Trophoblast cell (in vitro differentiated cells and primary cell): ENCODE measurements around the gene NUDT9.

Experiments
- DNase-seq, 2 donors: peaks; one replicate each; pipeline ENCODE4 v3.0.0-alpha.2; 2016
- H2AFZ ChIP-seq: 2 replicates; pipeline ENCODE4 v1.6.1; 2013; ENCODE audit warnings: low read length, moderate library complexity, mild to moderate bottlenecking; ENCODE audit not compliant: insufficient read depth, poor library complexity
- H2AK5ac ChIP-seq: 2 replicates; pipeline ENCODE4 v1.6.1; 2013; ENCODE audit warnings: mild to moderate bottlenecking, low read length
- H2BK120ac ChIP-seq: 2 replicates; pipeline ENCODE4 v1.6.1; 2013; ENCODE audit warnings: low read length, mild to moderate bottlenecking, moderate library complexity; ENCODE audit not compliant: insufficient read depth, poor library complexity
- H2BK12ac ChIP-seq: 2 replicates; pipeline ENCODE4 v1.6.1; 2013; ENCODE audit warnings: mild to moderate bottlenecking, low read length, moderate library complexity
- H2BK5ac ChIP-seq: 2 replicates; pipeline ENCODE4 v1.6.1; 2013; ENCODE audit warnings: low read length, low read depth, moderate library complexity, mild to moderate bottlenecking; ENCODE audit not compliant: poor library complexity
- H3K14ac ChIP-seq: 2 replicates; pipeline ENCODE4 v1.6.1; 2013; ENCODE audit warnings: mild to moderate bottlenecking, low read length
- H3K18ac ChIP-seq: 2 replicates; pipeline ENCODE4 v1.6.1; 2013; ENCODE audit warnings: mild to moderate bottlenecking, low read length
- H3K23ac ChIP-seq: 2 replicates; pipeline ENCODE4 v1.6.1; 2013; ENCODE audit warnings: low read length
- H3K27ac ChIP-seq: 2 replicates; pipeline ENCODE4 v1.5.1; 2013; ENCODE audit warnings: low read depth, mild to moderate bottlenecking, inconsistent platforms, low read length, moderate library complexity
- H3K27me3 ChIP-seq: 2 replicates; pipeline ENCODE4 v1.6.1; 2013; ENCODE audit warnings: inconsistent platforms, mild to moderate bottlenecking, low read length, moderate library complexity; ENCODE audit not compliant: insufficient read depth
- H3K36me3 ChIP-seq, 2 experiments: 1 replicate in 1 of 2; 2 replicates in 1 of 2; pipeline ENCODE4 v1.6.1; 2013; ENCODE audit warnings: low read length in 2 of 2, mild to moderate bottlenecking in 2 of 2, moderate library complexity in 1 of 2; ENCODE audit not compliant: insufficient read depth in 2 of 2, control insufficient read depth in 1 of 2
- H3K4ac ChIP-seq: 2 replicates; pipeline ENCODE4 v1.6.1; 2013; ENCODE audit warnings: low read depth, mild to moderate bottlenecking, low read length, moderate library complexity
- H3K4me1 ChIP-seq, 2 experiments: 1 replicate in 1 of 2; 2 replicates in 1 of 2; pipeline ENCODE4 v1.6.1; 2013; ENCODE audit warnings: low read length in 2 of 2, mild to moderate bottlenecking in 2 of 2, moderate library complexity in 1 of 2; ENCODE audit not compliant: insufficient read depth in 2 of 2, control insufficient read depth in 1 of 2
- H3K4me2 ChIP-seq: 2 replicates; pipeline ENCODE4 v1.6.1; 2013; ENCODE audit warnings: inconsistent platforms, mild to moderate bottlenecking, low read length, moderate library complexity
- H3K4me3 ChIP-seq: 2 replicates; pipeline ENCODE4 v1.5.1; 2013; ENCODE audit warnings: mild to moderate bottlenecking, low read depth, low read length, inconsistent platforms
- H3K79me1 ChIP-seq: one replicate; pipeline ENCODE4 v1.6.1; 2013; ENCODE audit warnings: low read length
- H3K79me2 ChIP-seq: 2 replicates; pipeline ENCODE4 v1.6.1; 2013; ENCODE audit warnings: low read length, mild to moderate bottlenecking; ENCODE audit not compliant: control insufficient read depth, insufficient read depth, poor library complexity
- H3K9ac ChIP-seq: 2 replicates; pipeline ENCODE4 v1.6.1; 2013; ENCODE audit warnings: mild to moderate bottlenecking, low read length
- H3K9me3 ChIP-seq: 2 replicates; pipeline ENCODE4 v1.6.1; 2013; ENCODE audit warnings: low read depth, mild to moderate bottlenecking, control low read depth, inconsistent platforms, low read length; ENCODE audit not compliant: insufficient read depth
- H4K12ac ChIP-seq: 2 replicates; pipeline ENCODE4 v1.6.1; 2013; ENCODE audit warnings: low read depth, mild to moderate bottlenecking, low read length, moderate library complexity
- H4K8ac ChIP-seq: 2 replicates; pipeline ENCODE4 v1.6.1; 2013; ENCODE audit warnings: low read depth, mild to moderate bottlenecking, low read length, moderate library complexity
- H4K91ac ChIP-seq: one replicate; pipeline ENCODE4 v1.6.1; 2013; ENCODE audit warnings: low read depth, mild to moderate bottlenecking, low read length, moderate library complexity
- WGBS: extraction: QIAGEN DNeasy Blood & Tissue Kit; methylation state at CpG from one replicate; pipeline ENCODE4 v1.1.7; 2013; ENCODE audit warnings: missing lambda C conversion rate; ENCODE audit not compliant: insufficient read length, insufficient coverage; ENCODE audit errors: extremely low coverage; 5-methylcytosine and 5-hydroxymethylcytosine counted together

The NUDT9 gene

GRCh38 chr4:87493115-87493514, 70.7 kb downstream of the NUDT9 start:
- H3K23ac ChIP-seq: no peak overlapping the region
- no peaks in the 10 kb centered on the region for H3K4me1 ChIP-seq
- H2BK120ac ChIP-seq: no peak overlapping the region
- no peak overlapping the region for H3K27ac ChIP-seq
- no peak for DNase-seq
- no peaks in the 10 kb centered on the region for H3K79me2 ChIP-seq
- H3K27me3 ChIP-seq: no peaks in the 10 kb centered on the region
- H2AFZ ChIP-seq: no peak overlapping the region
- H4K12ac ChIP-seq: no peak overlapping the region
- H3K18ac ChIP-seq: no peak overlapping the region
- no peaks in the 10 kb centered on the region for H3K36me3 ChIP-seq
- no peak overlapping the region for H3K9ac ChIP-seq
- H3K4me3 ChIP-seq: no peak overlapping the region
- H3K9me3 ChIP-seq: peaks cover 3% of the 10 kb centered on the region
- H3K4ac ChIP-seq: no peak overlapping the region
- H4K91ac ChIP-seq: no peak overlapping the region
- H3K4me2 ChIP-seq: no peak overlapping the region
- H2BK12ac ChIP-seq: no peak overlapping the region
- no peak overlapping the region for H3K14ac ChIP-seq
- WGBS: no CpG with 5 or more reads among the region's 3 CpGs
- H2AK5ac ChIP-seq: no peak overlapping the region
- no peaks in the 10 kb centered on the region for H3K79me1 ChIP-seq
- no peak overlapping the region for H4K8ac ChIP-seq
- no peak overlapping the region for H2BK5ac ChIP-seq

GRCh38 chr4:87497159-87497558, 74.8 kb downstream of the NUDT9 start:
- Histone ChIP-seq H4K8ac (no peak overlapping the region), H3K9ac (no peak overlapping the region), H2BK5ac (no peak overlapping the region), H3K36me3 (no peaks in the 10 kb centered on the region), H4K12ac (no peak overlapping the region), H3K27me3 (no peaks in the 10 kb centered on the region), H3K4me1 (no peaks in the 10 kb centered on the region), H3K18ac (no peak overlapping the region), H4K91ac (no peak overlapping the region), H3K9me3 (no peaks in the 10 kb centered on the region), H3K14ac (no peak overlapping the region), H3K23ac (no peak overlapping the region), H3K79me2 (no peaks in the 10 kb centered on the region), H2AK5ac (no peak overlapping the region), H3K4ac (no peak overlapping the region), H3K27ac (no peak overlapping the region), H3K4me3 (no peak overlapping the region), H2AFZ (no peak overlapping the region), H3K79me1 (no peaks in the 10 kb centered on the region), H2BK120ac (no peak overlapping the region), H3K4me2 (no peak overlapping the region), H2BK12ac (no peak overlapping the region)
- DNase-seq: peak; percentile 9 to 36
- WGBS: no CpG with 5 or more reads among the region's 2 CpGs

- WGBS: no CpG with 5 or more reads among the region's 3 CpGs
Observed at GRCh38 chr4:87497578-87497977, 75.2 kb downstream of the NUDT9 start.

GRCh38 chr4:87498446-87498900, 76.1 kb downstream of the NUDT9 start:
- Histone ChIP-seq H3K4me2 (no peak overlapping the region), H3K9ac (no peak overlapping the region), H3K27ac (no peak overlapping the region), H2AK5ac (no peak overlapping the region), H2AFZ (no peak overlapping the region), H2BK12ac (no peak overlapping the region), H4K91ac (no peak overlapping the region), H3K4me3 (no peak overlapping the region), H3K14ac (no peak overlapping the region), H3K4ac (no peak overlapping the region), H3K18ac (no peak overlapping the region), H3K79me1 (no peaks in the 10 kb centered on the region), H3K9me3 (no peaks in the 10 kb centered on the region), H3K36me3 (no peaks in the 10 kb centered on the region), H2BK120ac (no peak overlapping the region), H2BK5ac (no peak overlapping the region), H3K4me1 (no peaks in the 10 kb centered on the region), H3K79me2 (no peaks in the 10 kb centered on the region), H4K8ac (no peak overlapping the region), H4K12ac (no peak overlapping the region), H3K27me3 (no peaks in the 10 kb centered on the region), H3K23ac (no peak overlapping the region)
- no CpG with 5 or more reads among the region's 5 CpGs for WGBS
- no peak for DNase-seq

More at GRCh38 chr4:87497578-87497977, 75.2 kb downstream of the NUDT9 start:
- H3K4ac ChIP-seq: no peak overlapping the region
- H2BK5ac ChIP-seq: no peak overlapping the region
- H3K18ac ChIP-seq: no peak overlapping the region
- no peak overlapping the region for H3K4me2 ChIP-seq
- no peaks in the 10 kb centered on the region for H3K9me3 ChIP-seq
- H2AK5ac ChIP-seq: no peak overlapping the region
- no peak overlapping the region for H4K91ac ChIP-seq
- no peak overlapping the region for H3K27ac ChIP-seq
- H3K27me3 ChIP-seq: no peaks in the 10 kb centered on the region
- no peaks in the 10 kb centered on the region for H3K36me3 ChIP-seq
- H3K23ac ChIP-seq: no peak overlapping the region
- no peaks in the 10 kb centered on the region for H3K79me1 ChIP-seq
- no peak overlapping the region for H4K12ac ChIP-seq
- no peaks in the 10 kb centered on the region for H3K4me1 ChIP-seq
- no peak overlapping the region for H4K8ac ChIP-seq
- DNase-seq: no peak
- H3K79me2 ChIP-seq: no peaks in the 10 kb centered on the region
- no peak overlapping the region for H2BK12ac ChIP-seq
- no peak overlapping the region for H2BK120ac ChIP-seq
- no peak overlapping the region for H3K9ac ChIP-seq
- no peak overlapping the region for H3K4me3 ChIP-seq
- no peak overlapping the region for H3K14ac ChIP-seq
- no peak overlapping the region for H2AFZ ChIP-seq
